Inflammatory macrophage treated with lipopolysaccharide for 1 hour (primary cell): Measurements from ENCODE around the gene SCN1B.
"Not testable (repeated sequence)": the region's sequence is repeated elsewhere in the genome, so short reads cannot be mapped to it uniquely, and the experiment has no call there.

Source experiments
- DNase-seq, 2 donors: peaks; one replicate each; pipeline ENCODE4 v3.0.0-alpha.2; 2020 to 2022

Gene SCN1B

DNA sequence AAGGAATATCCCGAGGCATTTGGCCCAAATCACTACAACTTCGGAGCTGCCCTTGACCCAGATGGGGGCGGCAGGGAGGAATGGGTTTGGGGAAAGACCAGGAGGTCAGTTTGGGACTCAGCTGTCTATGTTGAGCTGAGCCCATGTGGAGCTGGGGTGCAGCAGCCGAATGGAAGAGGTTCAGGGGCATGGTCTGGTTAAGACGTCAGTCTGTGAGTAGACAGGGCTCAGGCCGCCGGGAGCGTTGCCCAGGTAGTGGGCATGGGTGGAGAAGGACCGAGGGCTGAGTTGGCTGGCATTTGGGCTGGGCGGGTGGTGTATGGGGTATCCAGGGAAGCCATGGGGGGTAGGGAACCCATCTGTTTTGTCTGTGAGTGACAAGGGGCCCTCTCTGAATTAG, 9.3 kb upstream of the SCN1B start:
- DNase-seq = no peak

- no peak for DNase-seq
Observed at GRCh38 chr19:35021596-35021995, 8.7 kb upstream of the SCN1B start.

GRCh38 chr19:35022460-35022859, 7.8 kb upstream of the SCN1B start:
- DNase-seq = no peak

DNA sequence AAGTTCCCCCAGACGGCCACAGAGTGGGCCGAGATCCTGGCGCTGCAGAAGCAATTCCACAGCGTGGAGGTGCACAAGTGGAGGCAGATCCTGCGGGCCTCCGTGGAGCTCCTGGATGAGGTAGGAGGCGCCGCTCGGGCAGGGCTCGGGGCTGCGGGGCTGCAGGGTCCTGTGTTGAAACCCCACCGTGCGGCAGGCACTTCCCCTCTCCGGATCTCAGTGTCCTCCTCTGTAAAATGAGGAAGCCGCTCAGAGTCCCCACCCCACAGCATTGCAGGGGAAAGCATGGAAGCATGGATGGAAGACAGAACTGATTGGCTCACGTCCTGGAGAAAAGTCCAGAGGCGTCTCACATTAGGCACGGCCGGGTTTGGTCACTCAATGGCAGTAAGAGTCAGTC, 6.8 kb upstream of the SCN1B start:
- peak; percentile 47 to 53 for DNase-seq

DNA sequence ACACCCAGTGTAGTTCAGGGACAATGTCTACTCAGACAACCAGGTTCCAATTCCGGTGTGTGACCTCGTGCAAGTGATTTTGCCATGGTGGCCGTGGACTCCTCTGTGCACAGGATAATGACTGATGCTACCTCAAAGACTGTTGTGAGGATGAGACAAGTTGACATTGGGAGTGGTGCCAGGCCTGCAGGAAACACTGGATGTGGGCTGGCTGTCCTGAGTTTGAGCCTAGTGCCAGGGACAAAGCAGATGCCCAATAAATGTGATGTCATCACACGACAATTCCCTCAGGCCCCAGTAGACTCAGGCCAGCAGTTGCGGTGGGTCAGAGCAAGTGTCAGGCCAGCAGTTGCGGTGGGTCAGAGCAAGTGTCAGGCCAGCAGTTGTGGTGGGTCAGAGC, 6.2 kb upstream of the SCN1B start:
- no peak for DNase-seq

- DNase-seq = no peak
Observed at GRCh38 chr19:35025969-35026368, 4.3 kb upstream of the SCN1B start.

DNA sequence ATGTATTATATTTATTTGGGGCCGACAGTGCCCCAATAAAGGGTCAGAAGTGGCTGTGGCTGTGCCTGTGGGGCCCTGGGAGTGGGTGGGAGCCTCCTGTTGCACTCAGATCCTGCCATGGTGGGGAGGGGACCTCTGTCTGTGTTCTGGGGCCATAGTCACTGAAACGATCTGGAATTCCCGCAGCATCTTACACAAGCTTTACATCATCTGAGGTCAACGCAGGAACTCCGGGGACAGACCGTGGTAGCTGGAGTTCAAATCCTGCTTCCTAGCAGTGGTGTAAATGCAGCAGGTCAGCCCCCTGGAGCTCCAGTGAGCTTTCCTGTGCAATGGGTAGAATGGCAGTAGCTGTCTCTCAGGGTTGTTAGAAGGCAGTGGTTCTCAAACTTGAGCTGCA, 3.9 kb upstream of the SCN1B start:
- DNase-seq = peak; percentile 74 to 77

GRCh38 chr19:35027009-35027408, 3.3 kb upstream of the SCN1B start:
- no peak for DNase-seq

DNA sequence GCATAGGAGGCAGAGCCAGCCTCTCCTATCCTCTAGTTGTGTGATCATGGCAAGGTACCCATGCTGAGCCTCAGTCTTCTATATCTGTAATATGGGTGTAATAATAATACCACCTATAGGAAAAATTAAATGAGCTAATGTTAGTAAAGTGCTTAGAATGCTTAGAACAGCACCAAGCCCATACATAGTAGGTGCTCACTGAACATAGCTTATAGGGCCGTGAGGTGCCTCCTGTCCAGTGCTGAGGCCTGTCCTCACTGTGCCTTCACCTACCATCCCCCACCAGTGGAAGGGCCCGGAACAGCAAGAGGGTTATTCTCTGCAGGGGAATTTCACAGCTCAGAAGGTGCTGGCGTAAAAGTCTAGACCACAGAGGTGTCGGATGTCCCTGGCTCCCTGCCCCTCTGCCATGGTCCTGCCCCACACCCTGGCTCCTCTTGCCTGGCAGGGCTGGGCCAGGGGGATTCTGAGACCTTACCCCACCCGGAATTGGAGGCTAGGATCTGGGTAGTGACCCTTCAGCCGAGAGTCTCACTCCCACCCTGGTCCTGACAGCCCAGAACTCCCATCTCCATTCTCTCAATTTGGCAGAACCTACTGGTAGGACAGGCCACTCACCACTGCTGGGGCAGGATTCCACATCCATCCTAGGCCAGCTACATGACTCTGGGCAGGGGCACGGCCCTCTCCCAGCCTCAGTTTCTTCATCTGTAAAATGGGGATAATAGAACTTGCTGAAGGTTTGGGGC, 2.2 kb upstream of the SCN1B start:
- DNase-seq = no peak

DNA sequence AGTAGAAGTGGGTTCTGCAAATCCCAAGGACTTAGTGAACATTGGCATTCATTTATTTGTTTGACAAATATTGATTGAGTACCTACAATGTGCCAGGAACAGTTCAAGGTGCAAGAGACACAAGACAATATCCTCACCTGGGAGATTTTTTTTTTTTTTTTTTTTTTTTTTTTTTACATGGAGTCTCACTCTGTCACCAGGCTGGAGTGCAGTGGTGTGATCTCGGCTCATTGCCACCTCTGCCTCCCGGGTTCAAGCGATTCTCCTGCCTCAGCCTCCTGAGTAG, 1.7 kb upstream of the SCN1B start:
- not testable (repeated sequence) for DNase-seq

GRCh38 chr19:35029275-35029736, 964 bp upstream of the SCN1B start:
- DNase-seq = not testable (repeated sequence)

DNA sequence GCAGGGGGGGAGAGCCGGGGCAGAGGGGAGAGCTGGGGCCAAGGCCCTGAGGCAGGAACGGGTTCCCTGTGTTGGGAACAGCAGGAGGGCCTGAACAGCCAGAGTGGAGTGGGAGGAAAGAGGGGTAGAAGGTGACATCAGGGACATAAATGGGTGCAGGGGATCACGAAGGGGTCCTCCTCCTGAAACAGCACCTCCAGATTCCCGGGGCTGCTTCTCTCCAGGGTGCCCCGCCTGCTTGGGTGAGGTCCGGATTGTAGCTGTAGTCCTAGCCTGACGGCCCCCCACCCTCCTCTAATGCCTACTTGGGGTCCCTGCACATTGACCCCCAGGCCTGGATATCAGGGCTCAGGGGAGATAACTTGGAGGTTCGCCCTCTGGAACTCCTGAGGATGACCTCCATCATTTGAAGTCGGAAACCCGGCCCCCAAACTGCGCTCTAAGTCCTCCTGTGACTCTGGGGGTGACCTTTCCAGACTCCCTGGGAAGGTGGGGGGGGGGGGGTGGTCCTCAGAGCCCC, 473 bp upstream of the SCN1B start:
- no peak for DNase-seq

DNA sequence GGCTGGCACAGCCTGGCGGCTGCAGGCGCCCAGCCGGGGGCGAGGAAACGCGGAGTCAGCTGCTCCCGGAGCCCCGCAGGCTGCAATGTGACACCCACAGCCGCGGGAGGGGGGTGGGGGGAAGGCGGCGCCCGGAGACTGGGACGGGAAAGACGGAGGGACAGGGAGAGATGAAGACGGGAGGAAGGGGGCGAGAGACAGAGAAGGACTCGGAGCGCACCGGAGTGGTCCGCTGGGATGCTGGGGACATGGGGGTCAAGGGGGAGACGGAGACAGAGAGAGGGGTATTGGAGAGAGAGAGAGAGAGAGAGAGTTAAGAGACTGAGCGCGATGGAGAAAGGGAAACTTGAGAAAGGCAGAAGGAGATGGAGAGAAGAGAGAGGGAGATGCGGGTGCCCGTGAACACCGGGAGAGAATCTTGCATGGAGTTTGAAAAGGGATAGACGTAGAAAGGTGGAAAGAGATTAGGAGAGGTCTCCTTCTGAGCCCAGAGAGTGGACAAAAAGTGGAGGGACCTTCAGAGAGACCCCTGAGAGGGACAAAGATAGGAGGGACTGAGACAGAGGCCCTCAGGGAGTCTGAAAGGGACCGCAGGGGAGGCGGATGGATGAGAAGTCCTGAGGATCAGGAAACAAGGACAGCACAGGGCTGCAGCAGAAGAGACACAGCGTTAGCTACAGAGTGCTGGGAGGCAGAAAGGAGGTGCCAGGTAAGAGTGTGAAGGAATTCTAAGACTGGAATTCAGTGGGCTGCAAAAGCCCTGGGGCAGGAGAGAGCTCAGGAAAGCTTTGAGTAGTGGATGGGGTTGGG, 1.0 kb downstream of the SCN1B start:
- DNase-seq = no peak

- DNase-seq = no peak
Observed at GRCh38 chr19:35032356-35032865, 2.1 kb downstream of the SCN1B start.

DNA sequence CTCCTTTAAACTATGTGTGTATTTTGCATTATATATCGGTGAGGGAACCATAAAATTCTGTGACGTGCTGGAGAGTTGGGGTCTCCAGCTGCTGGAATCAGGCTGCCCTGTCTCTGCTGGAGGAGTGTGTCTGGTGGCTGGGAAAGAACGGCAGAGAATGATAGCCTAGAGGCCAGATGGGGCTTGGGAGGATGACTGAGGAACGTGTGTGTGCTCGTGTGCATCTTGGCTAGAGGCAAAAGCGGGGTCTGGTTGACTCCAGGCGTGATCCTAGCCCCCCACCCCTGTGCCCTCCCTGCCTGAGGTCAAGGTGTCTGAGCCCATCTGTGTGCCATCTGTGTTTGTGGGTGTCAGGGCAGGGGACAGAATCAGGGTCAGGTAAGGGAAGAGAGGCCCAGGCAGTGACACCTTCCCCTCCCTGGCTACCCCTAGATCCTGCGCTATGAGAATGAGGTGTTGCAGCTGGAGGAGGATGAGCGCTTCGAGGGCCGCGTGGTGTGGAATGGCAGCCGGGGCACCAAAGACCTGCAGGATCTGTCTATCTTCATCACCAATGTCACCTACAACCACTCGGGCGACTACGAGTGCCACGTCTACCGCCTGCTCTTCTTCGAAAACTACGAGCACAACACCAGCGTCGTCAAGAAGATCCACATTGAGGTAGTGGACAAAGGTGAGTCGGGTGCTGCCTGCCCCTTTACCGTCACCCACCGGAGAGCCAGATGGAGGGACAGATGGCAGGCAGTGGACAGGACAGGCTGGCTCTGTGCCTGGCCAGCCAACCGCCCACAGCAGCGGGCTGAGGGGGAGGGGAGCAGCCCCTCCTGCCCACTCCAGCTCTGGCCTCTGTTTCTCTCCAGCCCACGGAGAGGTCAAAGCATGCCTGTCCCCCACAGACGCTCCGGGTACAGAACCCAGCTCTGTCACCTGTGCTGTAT, 3.1 kb downstream of the SCN1B start:
- DNase-seq = no peak

DNA sequence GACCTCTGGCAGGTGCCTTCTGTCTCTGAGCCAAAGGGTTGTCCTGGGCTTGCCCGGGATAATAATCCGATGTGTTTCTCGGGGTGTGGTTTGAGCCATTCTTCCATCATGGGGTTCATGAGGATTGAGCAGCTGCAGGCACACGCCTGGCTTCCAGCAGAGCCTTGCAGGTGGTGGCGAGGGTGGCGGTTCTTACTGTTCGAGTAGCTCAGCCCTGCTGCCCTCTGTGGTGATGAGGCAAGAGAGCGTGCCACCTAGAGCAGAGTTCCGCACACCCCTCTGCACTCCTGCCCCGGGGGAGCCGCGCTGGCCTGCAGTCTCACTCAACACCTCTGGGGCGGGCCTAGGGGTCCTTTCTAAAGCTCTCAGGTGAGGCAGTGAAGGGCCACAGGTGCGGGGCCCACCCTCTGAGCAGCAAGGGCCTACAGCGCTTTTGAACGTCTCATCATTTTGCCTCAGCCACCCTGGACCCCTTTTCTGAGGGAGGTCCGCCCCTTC, 3.8 kb downstream of the SCN1B start:
- DNase-seq = no peak

- DNase-seq = no peak
Observed at GRCh38 chr19:35034588-35035382, 4.5 kb downstream of the SCN1B start.

GRCh38 chr19:35037716-35038622, 7.7 kb downstream of the SCN1B start:
- no peak for DNase-seq

DNA sequence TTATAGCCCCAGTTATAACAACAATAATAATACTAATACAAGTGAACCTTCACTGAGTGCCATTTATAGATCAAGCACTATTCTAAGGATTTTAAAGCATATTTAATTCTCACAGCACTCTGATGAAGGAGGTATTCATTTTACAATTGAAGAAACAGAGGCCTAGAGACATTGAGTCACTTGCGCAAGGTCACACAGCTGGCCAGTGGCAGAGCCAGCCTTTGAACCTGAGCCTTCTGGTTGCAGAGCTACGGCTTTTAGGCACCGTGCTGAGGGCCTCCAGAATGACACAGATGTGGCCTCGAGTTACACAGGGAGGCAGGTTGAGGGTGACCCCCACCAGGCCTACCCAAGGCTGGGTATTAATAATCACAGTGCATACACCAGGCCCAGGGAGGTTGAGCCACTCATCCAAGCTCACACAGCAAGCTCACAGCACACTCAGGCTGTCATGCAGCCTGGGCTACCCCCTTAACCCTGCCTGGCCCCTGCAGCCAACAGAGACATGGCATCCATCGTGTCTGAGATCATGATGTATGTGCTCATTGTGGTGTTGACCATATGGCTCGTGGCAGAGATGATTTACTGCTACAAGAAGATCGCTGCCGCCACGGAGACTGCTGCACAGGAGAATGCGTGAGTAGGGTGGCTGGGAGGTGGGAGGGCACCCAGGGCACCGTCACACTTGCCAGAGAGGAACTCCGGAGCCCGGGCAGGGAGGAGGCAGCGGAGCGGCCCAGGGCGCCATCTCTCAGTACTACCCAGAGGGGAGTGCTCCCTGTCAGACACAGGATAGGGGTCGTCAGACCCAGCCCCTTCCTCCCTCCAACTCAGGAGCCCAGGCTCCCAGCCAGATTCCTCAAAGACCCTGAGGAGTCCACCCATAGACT, 8.6 kb downstream of the SCN1B start:
- no peak for DNase-seq
